SK-N-SH (cell line): ENCODE results near the gene PECR. TPM values are rescaled to one million over a fixed set of nuclear protein-coding genes. Genes with fewer than 3 reads are reported as not detected.

Experiments
- CTCF ChIA-PET: fragments of 300-600, 350-600 bp; formaldehyde crosslinking; extraction: SDS; loops from one replicate; lab custom pipeline; 2021; lab: Yijun Ruan, JAX
- POLR2A ChIA-PET: fragments of 350-600 bp; sonication (Branson Sonifier 250); formaldehyde crosslinking; extraction: SDS; loops from one replicate; lab custom pipeline; 2020; ENCODE audit warnings: antibody characterized with exemption, inconsistent platforms; lab: Yijun Ruan, JAX
- DNase-seq: peaks from one replicate; pipeline ENCODE4 v3.0.0; 2012
- H2AFZ ChIP-seq: fragments of 200-600 bp; sonication (generic); 2 replicates; pipeline ENCODE4 v1.8.1; 2016; ENCODE audit warnings: antibody characterized with exemption, mild to moderate bottlenecking, low read depth
- H3F3A ChIP-seq: fragments of 200-600 bp; sonication (generic); replicated peaks from 2 replicates; pipeline ENCODE3; 2016; ENCODE audit warnings: antibody characterized with exemption, mild to moderate bottlenecking; ENCODE audit not compliant: insufficient read depth
- H3K27ac ChIP-seq, 2 experiments: fragments of 200-500 bp in 1 of 2; fragments of 200-600 bp in 1 of 2; sonication (Bioruptor generic) in 1 of 2; sonication (generic), shearing (Covaris generic) in 1 of 2; 2 replicates each; pipeline versions ENCODE4 v1.5.1 to v1.6.1; 2014 to 2016; ENCODE audit warnings: low read depth in 2 of 2, inconsistent platforms in 1 of 2, low read length in 1 of 2, mild to moderate bottlenecking in 1 of 2, mixed read lengths in 1 of 2
- H3K27me3 ChIP-seq: fragments of 200-600 bp; sonication (generic), shearing (Covaris generic); 2 replicates; pipeline ENCODE4 v1.6.1; 2016; ENCODE audit warnings: mixed run types; ENCODE audit not compliant: insufficient read depth
- H3K36me3 ChIP-seq, 2 experiments: fragments of 200-500 bp in 1 of 2; fragments of 200-600 bp in 1 of 2; sonication (Bioruptor generic) in 1 of 2; sonication (generic) in 1 of 2; replicated peaks in 1 of 2; 2 replicates each; pipeline versions ENCODE3 to v1.5.1; 2014 to 2016; ENCODE audit warnings: low read length in 1 of 2, mild to moderate bottlenecking in 1 of 2; ENCODE audit not compliant: insufficient read depth in 2 of 2, control insufficient read depth in 1 of 2
- H3K4me1 ChIP-seq, 2 experiments: fragments of 200-500 bp in 1 of 2; fragments of 200-600 bp in 1 of 2; sonication (Bioruptor generic) in 1 of 2; sonication (generic), shearing (Covaris generic) in 1 of 2; 2 replicates each; pipeline versions ENCODE4 v1.5.1 to v1.6.1; 2014 to 2016; ENCODE audit warnings: low read depth in 1 of 2, low read length in 1 of 2, mixed run types in 1 of 2; ENCODE audit not compliant: insufficient read depth in 2 of 2, control insufficient read depth in 1 of 2
- H3K4me2 ChIP-seq: fragments of 200-600 bp; sonication (generic), shearing (Covaris generic); 2 replicates; pipeline ENCODE4 v1.6.1; 2017; ENCODE audit warnings: mixed run types
- H3K4me3 ChIP-seq, 2 experiments: fragments of 200-500 bp in 1 of 2; fragments of 200-600 bp in 1 of 2; sonication (Bioruptor generic) in 1 of 2; sonication (generic), shearing (Covaris generic) in 1 of 2; 2 replicates each; pipeline versions ENCODE4 v1.5.1 to v1.8.1; 2014 to 2016; ENCODE audit warnings: low read depth in 2 of 2, inconsistent platforms in 1 of 2, low read length in 1 of 2, mild to moderate bottlenecking in 1 of 2, mixed read lengths in 1 of 2, moderate library complexity in 1 of 2
- H3K79me2 ChIP-seq: fragments of 200-600 bp; sonication (generic); 2 replicates; pipeline ENCODE4 v1.8.1; 2017; ENCODE audit warnings: mild to moderate bottlenecking; ENCODE audit not compliant: insufficient read depth
- H3K9ac ChIP-seq: fragments of 200-600 bp; sonication (generic); 2 replicates; pipeline ENCODE4 v1.6.1; 2017; ENCODE audit warnings: mixed run types
- H3K9me2 ChIP-seq: fragments of 200-600 bp; sonication (generic); 2 replicates; pipeline ENCODE4 v1.6.1; 2017; ENCODE audit warnings: mixed run types
- H3K9me3 ChIP-seq: fragments of 200-600 bp; sonication (generic); 2 replicates; pipeline ENCODE4 v1.6.1; 2017; ENCODE audit warnings: mixed run types, mild to moderate bottlenecking, moderate library complexity
- H4K20me1 ChIP-seq: fragments of 200-600 bp; sonication (generic); 2 replicates; pipeline ENCODE4 v1.6.1; 2017; ENCODE audit warnings: mild to moderate bottlenecking, mixed run types; ENCODE audit not compliant: insufficient read depth
- ELF1 ChIP-seq: IDR thresholded peaks from 2 replicates; pipeline ENCODE4 v1.4.0; 2012
- FOSL2 ChIP-seq: IDR thresholded peaks from 2 replicates; pipeline ENCODE4 v1.4.0; 2012; ENCODE audit warnings: low read depth, mild to moderate bottlenecking, moderate library complexity, borderline replicate concordance
- IRF3 ChIP-seq: fragments of 150-350 bp; IDR thresholded peaks from 2 replicates; pipeline ENCODE4 v1.6.1; 2016; ENCODE audit warnings: mild to moderate bottlenecking, low read depth, low read length
- JUND ChIP-seq: IDR thresholded peaks from 2 replicates; pipeline ENCODE4 v1.4.0; 2012
- PBX3 ChIP-seq: IDR thresholded peaks from 2 replicates; pipeline ENCODE4; 2012
- RFX5 ChIP-seq: IDR thresholded peaks from 2 replicates; pipeline ENCODE4 v1.6.1; 2012; ENCODE audit warnings: mild to moderate bottlenecking, improper control_type of control experiment, low read length
- RXRA ChIP-seq: IDR thresholded peaks from 2 replicates; pipeline ENCODE4 v1.4.0; 2012; ENCODE audit warnings: low read depth, mild to moderate bottlenecking, borderline replicate concordance
- TCF12 ChIP-seq: IDR thresholded peaks from 2 replicates; pipeline ENCODE4 v1.4.0; 2012
- USF2 ChIP-seq: fragments of 150-350 bp; IDR thresholded peaks from 2 replicates; pipeline ENCODE4 v1.6.1; 2017; ENCODE audit warnings: antibody characterized with exemption, low read length, low read depth, borderline replicate concordance
- YY1 ChIP-seq: IDR thresholded peaks from 2 replicates; pipeline ENCODE4 v1.4.0; 2012; ENCODE audit warnings: low read depth, mild to moderate bottlenecking
- WGBS: methylation state at CpG from one replicate; pipeline ENCODE4 v1.1.6; 2017; ENCODE audit warnings: low lambda C conversion rate; 5-methylcytosine and 5-hydroxymethylcytosine counted together
- polyA plus RNA-seq, 3 experiments: library from polyadenylated mRNA; depleted of rRNA; stranded (reverse); fragments of >200 nt; gene quantifications; 2 replicates each; pipeline ENCODE4 v1.2.3, GENCODE V29; 2012
- TF ChIP-seq, protein P1 (sequence below): IDR thresholded peaks from 2 replicates; pipeline ENCODE4 v1.4.0; 2012; ENCODE audit warnings: low read depth
- TF ChIP-seq, protein P2 (sequence below): IDR thresholded peaks from 2 replicates; pipeline ENCODE4 v1.6.1; 2012; ENCODE audit warnings: mild to moderate bottlenecking, low read depth, low read length, moderate library complexity
- TF ChIP-seq, protein P3 (sequence below): IDR thresholded peaks from 2 replicates; pipeline ENCODE4 v1.4.0; 2012; ENCODE audit warnings: low read depth, borderline replicate concordance
- TF ChIP-seq, protein P4 (sequence below): fragments of 200-600 bp; sonication (generic); IDR thresholded peaks from 2 replicates; pipeline ENCODE4 v1.6.1; 2017; ENCODE audit warnings: antibody characterized with exemption, mild to moderate bottlenecking, moderate library complexity

The PECR gene
- polyA plus RNA-seq, 1 of the 3 experiments (the other 2 are of a cell fraction): 18.6 TPM

- 75% methylated on average over 1 of the region's 1 CpG for WGBS
- CTCF ChIA-PET: interaction anchor here (0.9 to 7.7 kb wide), 8 partner anchors 10 to 103 kb away, joined by 3 to 109 read pairs (median 7); partner anchors contain the start of gene MREG
- H3K4me3 ChIP-seq: 0 out of 4 replicates have a peak overlapping the region, but pooled peaks of 1 of the 2 experiments have one; percentile 3
- POLR2A ChIA-PET: no interaction called here
- H3K9ac ChIP-seq: no peak overlapping the region; the same call in 1 of the 2 replicates
- H3K27me3 ChIP-seq: no peaks in the 10 kb centered on the region
- no peak for DNase-seq
- H3K27ac ChIP-seq: peak overlapping the region in 1 of 2 experiments; percentile 84; a peak in 2 of 4 replicates
- peaks cover 2 to 5% of the 10 kb centered on the region in 2 experiments; a peak in 1 of 4 replicates for H3K4me1 ChIP-seq
- no peaks in the 10 kb centered on the region for H3K9me3 ChIP-seq
- H3K79me2 ChIP-seq: no peaks in the 10 kb centered on the region
- H3K4me2 ChIP-seq: peak overlapping the region; percentile 38; the same call in 1 of the 2 replicates
- no peaks in the 10 kb centered on the region for H4K20me1 ChIP-seq
- H3F3A ChIP-seq: peaks cover 13% of the 10 kb centered on the region
- no peaks in the 10 kb centered on the region for H3K9me2 ChIP-seq
- H3K36me3 ChIP-seq: peaks cover 4 to 5% of the 10 kb centered on the region in 2 experiments
- no peak overlapping the region for H2AFZ ChIP-seq
- TF ChIP-seq JUND (peak; percentile 67), PBX3 (peak; percentile 55), TCF12 (peak; percentile 49; the same call in 1 of the 2 replicates), FOSL2 (peak; percentile 76)
- TF ChIP-seq, protein P1, sequence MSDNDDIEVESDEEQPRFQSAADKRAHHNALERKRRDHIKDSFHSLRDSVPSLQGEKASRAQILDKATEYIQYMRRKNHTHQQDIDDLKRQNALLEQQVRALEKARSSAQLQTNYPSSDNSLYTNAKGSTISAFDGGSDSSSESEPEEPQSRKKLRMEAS: no peak
- TF ChIP-seq, protein P2, sequence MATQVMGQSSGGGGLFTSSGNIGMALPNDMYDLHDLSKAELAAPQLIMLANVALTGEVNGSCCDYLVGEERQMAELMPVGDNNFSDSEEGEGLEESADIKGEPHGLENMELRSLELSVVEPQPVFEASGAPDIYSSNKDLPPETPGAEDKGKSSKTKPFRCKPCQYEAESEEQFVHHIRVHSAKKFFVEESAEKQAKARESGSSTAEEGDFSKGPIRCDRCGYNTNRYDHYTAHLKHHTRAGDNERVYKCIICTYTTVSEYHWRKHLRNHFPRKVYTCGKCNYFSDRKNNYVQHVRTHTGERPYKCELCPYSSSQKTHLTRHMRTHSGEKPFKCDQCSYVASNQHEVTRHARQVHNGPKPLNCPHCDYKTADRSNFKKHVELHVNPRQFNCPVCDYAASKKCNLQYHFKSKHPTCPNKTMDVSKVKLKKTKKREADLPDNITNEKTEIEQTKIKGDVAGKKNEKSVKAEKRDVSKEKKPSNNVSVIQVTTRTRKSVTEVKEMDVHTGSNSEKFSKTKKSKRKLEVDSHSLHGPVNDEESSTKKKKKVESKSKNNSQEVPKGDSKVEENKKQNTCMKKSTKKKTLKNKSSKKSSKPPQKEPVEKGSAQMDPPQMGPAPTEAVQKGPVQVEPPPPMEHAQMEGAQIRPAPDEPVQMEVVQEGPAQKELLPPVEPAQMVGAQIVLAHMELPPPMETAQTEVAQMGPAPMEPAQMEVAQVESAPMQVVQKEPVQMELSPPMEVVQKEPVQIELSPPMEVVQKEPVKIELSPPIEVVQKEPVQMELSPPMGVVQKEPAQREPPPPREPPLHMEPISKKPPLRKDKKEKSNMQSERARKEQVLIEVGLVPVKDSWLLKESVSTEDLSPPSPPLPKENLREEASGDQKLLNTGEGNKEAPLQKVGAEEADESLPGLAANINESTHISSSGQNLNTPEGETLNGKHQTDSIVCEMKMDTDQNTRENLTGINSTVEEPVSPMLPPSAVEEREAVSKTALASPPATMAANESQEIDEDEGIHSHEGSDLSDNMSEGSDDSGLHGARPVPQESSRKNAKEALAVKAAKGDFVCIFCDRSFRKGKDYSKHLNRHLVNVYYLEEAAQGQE: no peak
- TF ChIP-seq, protein P3, sequence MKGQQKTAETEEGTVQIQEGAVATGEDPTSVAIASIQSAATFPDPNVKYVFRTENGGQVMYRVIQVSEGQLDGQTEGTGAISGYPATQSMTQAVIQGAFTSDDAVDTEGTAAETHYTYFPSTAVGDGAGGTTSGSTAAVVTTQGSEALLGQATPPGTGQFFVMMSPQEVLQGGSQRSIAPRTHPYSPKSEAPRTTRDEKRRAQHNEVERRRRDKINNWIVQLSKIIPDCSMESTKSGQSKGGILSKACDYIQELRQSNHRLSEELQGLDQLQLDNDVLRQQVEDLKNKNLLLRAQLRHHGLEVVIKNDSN: no peak
Observed at GRCh38 chr2:216031960-216032689, 49.5 kb downstream of the PECR start.

- ChIA-PET POLR2A (no interaction called here), CTCF (no interaction called here)
- H3K9me3 ChIP-seq: no peaks in the 10 kb centered on the region
- H3F3A ChIP-seq: peaks cover 13% of the 10 kb centered on the region
- no peak overlapping the region for H2AFZ ChIP-seq
- H3K4me1 ChIP-seq: 0 out of 4 replicates have a peak, but pooled peaks cover 0 to 2% of the 10 kb centered on the region in 2 experiments
- H3K27me3 ChIP-seq: no peaks in the 10 kb centered on the region
- no peak overlapping the region for H3K4me3 ChIP-seq
- H3K36me3 ChIP-seq: peaks cover 0 to 2% of the 10 kb centered on the region in 2 experiments
- 100% methylated on average over 3 of the region's 3 CpGs for WGBS
- no peak overlapping the region for H3K4me2 ChIP-seq
- no peak overlapping the region for H3K9ac ChIP-seq
- DNase-seq: no peak
- H3K79me2 ChIP-seq: no peaks in the 10 kb centered on the region
- no peaks in the 10 kb centered on the region for H3K9me2 ChIP-seq
- H4K20me1 ChIP-seq: no peaks in the 10 kb centered on the region
- no peak overlapping the region for H3K27ac ChIP-seq
- no peak for TF ChIP-seq RFX5
- no peak for TF ChIP-seq YY1
- no peak for TF ChIP-seq IRF3
- TF ChIP-seq, protein P1: no peak
- TF ChIP-seq JUND: no peak
- no peak for TF ChIP-seq USF2
- no peak for TF ChIP-seq ELF1
- TF ChIP-seq, protein P4, sequence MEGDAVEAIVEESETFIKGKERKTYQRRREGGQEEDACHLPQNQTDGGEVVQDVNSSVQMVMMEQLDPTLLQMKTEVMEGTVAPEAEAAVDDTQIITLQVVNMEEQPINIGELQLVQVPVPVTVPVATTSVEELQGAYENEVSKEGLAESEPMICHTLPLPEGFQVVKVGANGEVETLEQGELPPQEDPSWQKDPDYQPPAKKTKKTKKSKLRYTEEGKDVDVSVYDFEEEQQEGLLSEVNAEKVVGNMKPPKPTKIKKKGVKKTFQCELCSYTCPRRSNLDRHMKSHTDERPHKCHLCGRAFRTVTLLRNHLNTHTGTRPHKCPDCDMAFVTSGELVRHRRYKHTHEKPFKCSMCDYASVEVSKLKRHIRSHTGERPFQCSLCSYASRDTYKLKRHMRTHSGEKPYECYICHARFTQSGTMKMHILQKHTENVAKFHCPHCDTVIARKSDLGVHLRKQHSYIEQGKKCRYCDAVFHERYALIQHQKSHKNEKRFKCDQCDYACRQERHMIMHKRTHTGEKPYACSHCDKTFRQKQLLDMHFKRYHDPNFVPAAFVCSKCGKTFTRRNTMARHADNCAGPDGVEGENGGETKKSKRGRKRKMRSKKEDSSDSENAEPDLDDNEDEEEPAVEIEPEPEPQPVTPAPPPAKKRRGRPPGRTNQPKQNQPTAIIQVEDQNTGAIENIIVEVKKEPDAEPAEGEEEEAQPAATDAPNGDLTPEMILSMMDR: no peak
- TF ChIP-seq FOSL2: no peak
- no peak for TF ChIP-seq TCF12
- no peak for TF ChIP-seq RXRA
Observed at GRCh38 chr2:216030216-216030615, 51.4 kb downstream of the PECR start.
